Fibroblast of the aortic adventitia (primary cell): ENCODE results near the gene PSMB3. TPM values are rescaled to one million over a fixed set of nuclear protein-coding genes. Genes with fewer than 3 reads are reported as not detected.

Source experiments
- DNase-seq: peaks from one replicate; pipeline ENCODE4 v3.0.0-alpha.2; 2010; ENCODE audit warnings: low read depth
- H3K4me3 ChIP-seq: 2 replicates; pipeline ENCODE4 v1.5.1; 2011; ENCODE audit warnings: low read depth, mild to moderate bottlenecking, control low read depth, low read length, moderate library complexity
- CTCF ChIP-seq: IDR thresholded peaks from 2 replicates; pipeline ENCODE4 v1.5.1; 2011; ENCODE audit warnings: mild to moderate bottlenecking, low read length, control low read depth, inconsistent platforms; ENCODE audit not compliant: insufficient read depth
- total RNA-seq: library from RNA; depleted of rRNA; stranded (reverse); fragments of >200 nt; gene quantifications from 2 replicates; pipeline ENCODE4 v1.2.3, GENCODE V29; 2012; ENCODE audit warnings: low replicate concordance

PSMB3 gene
- total RNA-seq, 1 donor: 293 TPM

- H3K4me3 ChIP-seq: peak overlapping the region; percentile 86
- DNase-seq: no peak
- no peak for TF ChIP-seq CTCF
Measured at GRCh38 chr17:38747463-38748148, 4.9 kb upstream of the PSMB3 start.

GRCh38 chr17:38748149-38748891 is 4.2 kb upstream of the PSMB3 start, which contains the start of gene PCGF2:
Gene PCGF2, minus strand, starts transcription at chr17:38748336. Its CDS starts 7,934 bp downstream, at chr17:38740402.
- H3K4me3 ChIP-seq: peak within 1 kb of the TSS; percentile 86
- DNase-seq: peak; percentile 88
- TF ChIP-seq CTCF: no peak

- no peak for TF ChIP-seq CTCF
- DNase-seq: no peak
- peak overlapping the region; percentile 86 for H3K4me3 ChIP-seq
Measured at GRCh38 chr17:38748892-38749222, 3.7 kb upstream of the PSMB3 start.

GRCh38 chr17:38749223-38750043 is 3.1 kb upstream of the PSMB3 start:
- peak; percentile 9 for TF ChIP-seq CTCF
- H3K4me3 ChIP-seq: peak overlapping the region; percentile 86
- DNase-seq: peak; percentile 68

- H3K4me3 ChIP-seq: peak overlapping the region; percentile 86
- no peak for DNase-seq
- TF ChIP-seq CTCF: no peak
Measured at GRCh38 chr17:38750044-38750311, 2.6 kb upstream of the PSMB3 start.

GRCh38 chr17:38750312-38751121 is 2.0 kb upstream of the PSMB3 start:
- peak overlapping the region; percentile 86 for H3K4me3 ChIP-seq
- TF ChIP-seq CTCF: no peak
- DNase-seq: peak; percentile 21
